ENCODE data around the gene LRRC1. TPM values are rescaled to one million over a fixed set of nuclear protein-coding genes. Genes with fewer than 3 reads are reported as not detected.

Gene LRRC1
- total RNA-seq, 1 experiment from 2014 or later: 10.3 TPM

DNA sequence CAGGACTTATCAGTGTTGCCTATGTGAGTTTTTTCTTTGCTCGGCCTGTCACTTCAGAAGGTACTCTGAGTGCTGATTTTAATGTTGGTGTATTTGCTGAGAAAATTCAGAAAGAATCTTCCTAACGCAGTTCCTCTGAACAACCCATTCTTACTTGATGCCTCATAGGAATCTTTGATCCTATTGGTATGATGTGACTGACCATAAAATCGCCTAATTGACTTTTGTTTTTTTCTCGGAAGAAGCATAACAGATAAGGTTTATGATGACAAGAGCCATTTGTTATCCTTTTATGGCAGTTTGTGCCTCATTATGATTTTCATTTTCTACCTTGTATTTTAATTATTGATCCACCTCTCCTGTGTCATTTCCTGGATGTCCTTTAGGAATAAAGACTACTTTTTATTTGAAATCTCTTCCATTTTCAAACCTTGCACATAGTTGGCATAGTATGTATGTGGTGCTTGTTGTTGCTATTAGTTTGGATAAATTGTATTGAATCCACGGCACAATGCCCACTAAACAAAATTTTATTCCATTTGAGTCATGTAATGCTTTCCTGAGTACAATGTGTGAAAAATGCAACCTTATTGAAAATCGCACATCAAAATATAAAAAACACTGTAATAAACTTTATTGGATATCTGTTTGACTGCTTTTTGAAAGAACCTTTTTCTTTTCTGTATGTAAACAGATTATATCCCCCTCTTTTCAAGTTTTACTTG lies 37.3 kb downstream of the LRRC1 start:
- peaks cover 3% of the 10 kb centered on the region; the same call in 1 of the 2 replicates for H3K79me2 ChIP-seq (ENCODE audit: insufficient read depth, low read length)
- Mint-ChIP-seq H3K4me1 (peaks cover 25% of the 10 kb centered on the region in 2 experiments), H3K9me3 (no peaks in the 10 kb centered on the region), H3K36me3 (ENCODE audit: insufficient read depth in 1 of 3, low read depth in 3 of 3) (no peaks in the 10 kb centered on the region), H3K27ac (no peak overlapping the region), H3K4me3 (no peak overlapping the region), H3K27me3 (ENCODE audit: low read depth) (no peaks in the 10 kb centered on the region)
- no peak overlapping the region for H2BK15ac ChIP-seq (ENCODE audit: low read depth, low read length)
- TF ChIP-seq, protein P1, sequence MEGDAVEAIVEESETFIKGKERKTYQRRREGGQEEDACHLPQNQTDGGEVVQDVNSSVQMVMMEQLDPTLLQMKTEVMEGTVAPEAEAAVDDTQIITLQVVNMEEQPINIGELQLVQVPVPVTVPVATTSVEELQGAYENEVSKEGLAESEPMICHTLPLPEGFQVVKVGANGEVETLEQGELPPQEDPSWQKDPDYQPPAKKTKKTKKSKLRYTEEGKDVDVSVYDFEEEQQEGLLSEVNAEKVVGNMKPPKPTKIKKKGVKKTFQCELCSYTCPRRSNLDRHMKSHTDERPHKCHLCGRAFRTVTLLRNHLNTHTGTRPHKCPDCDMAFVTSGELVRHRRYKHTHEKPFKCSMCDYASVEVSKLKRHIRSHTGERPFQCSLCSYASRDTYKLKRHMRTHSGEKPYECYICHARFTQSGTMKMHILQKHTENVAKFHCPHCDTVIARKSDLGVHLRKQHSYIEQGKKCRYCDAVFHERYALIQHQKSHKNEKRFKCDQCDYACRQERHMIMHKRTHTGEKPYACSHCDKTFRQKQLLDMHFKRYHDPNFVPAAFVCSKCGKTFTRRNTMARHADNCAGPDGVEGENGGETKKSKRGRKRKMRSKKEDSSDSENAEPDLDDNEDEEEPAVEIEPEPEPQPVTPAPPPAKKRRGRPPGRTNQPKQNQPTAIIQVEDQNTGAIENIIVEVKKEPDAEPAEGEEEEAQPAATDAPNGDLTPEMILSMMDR (conservative IDR thresholded peaks at IDR 0.05): no peak
- no peak overlapping the region for H3K9ac ChIP-seq (ENCODE audit: extremely low read depth, insufficient read length, low read length)
- no peak overlapping the region for H3K23ac ChIP-seq (ENCODE audit: insufficient read length, low read depth, low read length)
- H2BK12ac ChIP-seq (ENCODE audit: insufficient read length, low read depth, low read length): no peak overlapping the region
- H3T11ph ChIP-seq (ENCODE audit: low read length): no peak overlapping the region
- no peak overlapping the region for H3K18ac ChIP-seq (ENCODE audit: insufficient read length, low read depth, low read length)
- H2BK20ac ChIP-seq (ENCODE audit: low read depth, low read length, poor library complexity, severe bottlenecking): no peak overlapping the region
- H3K4me2 ChIP-seq (ENCODE audit: insufficient read depth, insufficient read length, low read length): no peak overlapping the region
- no peaks in the 10 kb centered on the region for H3K27me3 ChIP-seq (ENCODE audit: insufficient read depth, low read length)
- H3K23me2 ChIP-seq (ENCODE audit: insufficient read length, low read depth, low read length, poor library complexity, severe bottlenecking): no peaks in the 10 kb centered on the region
- no peak overlapping the region for H2BK5ac ChIP-seq (ENCODE audit: insufficient read length, low read length)
- H3K27ac ChIP-seq (ENCODE audit: insufficient read length, low read depth, low read length): no peak overlapping the region
- no CpG with 5 or more reads among the region's 6 CpGs for WGBS (ENCODE audit: extremely low coverage, insufficient read length, low lambda C conversion rate)
- H4K91ac ChIP-seq (ENCODE audit: insufficient read length, low read depth, low read length): no peak overlapping the region
- H2AK5ac ChIP-seq (ENCODE audit: insufficient read length, low read length): no peak overlapping the region
- DNase-seq: no peak
- no peak overlapping the region for H3K14ac ChIP-seq (ENCODE audit: insufficient read depth, low read length)
- no peak overlapping the region for H2BK120ac ChIP-seq (ENCODE audit: low read depth, low read length, poor library complexity, severe bottlenecking)
- H2AFZ ChIP-seq (ENCODE audit: low read length): no peak overlapping the region
- peaks cover 2% of the 10 kb centered on the region for H4K20me1 ChIP-seq (ENCODE audit: control insufficient read depth, insufficient read depth, insufficient read length)
- H3K79me1 ChIP-seq (ENCODE audit: insufficient read depth, low read depth, low read length, poor library complexity, severe bottlenecking): no peaks in the 10 kb centered on the region
- H4K5ac ChIP-seq (ENCODE audit: insufficient read length, low read depth, low read length): no peak overlapping the region
- H3K9me3 ChIP-seq (ENCODE audit: control insufficient read depth, low read depth, low read length): no peaks in the 10 kb centered on the region
- no peak overlapping the region for H3K4ac ChIP-seq (ENCODE audit: low read depth, low read length)
- H3K56ac ChIP-seq (ENCODE audit: insufficient read length, low read depth, low read length): no peak overlapping the region
- no peak overlapping the region for H4K8ac ChIP-seq (replicated peaks; ENCODE audit: insufficient read length, low read depth, low read length)
- H3K4me1 ChIP-seq (ENCODE audit: insufficient read depth, low read length): peaks cover 10% of the 10 kb centered on the region

All from H9 (cell line).